ENCODE results near the gene CAPN14.

CAPN14 gene, protein sequence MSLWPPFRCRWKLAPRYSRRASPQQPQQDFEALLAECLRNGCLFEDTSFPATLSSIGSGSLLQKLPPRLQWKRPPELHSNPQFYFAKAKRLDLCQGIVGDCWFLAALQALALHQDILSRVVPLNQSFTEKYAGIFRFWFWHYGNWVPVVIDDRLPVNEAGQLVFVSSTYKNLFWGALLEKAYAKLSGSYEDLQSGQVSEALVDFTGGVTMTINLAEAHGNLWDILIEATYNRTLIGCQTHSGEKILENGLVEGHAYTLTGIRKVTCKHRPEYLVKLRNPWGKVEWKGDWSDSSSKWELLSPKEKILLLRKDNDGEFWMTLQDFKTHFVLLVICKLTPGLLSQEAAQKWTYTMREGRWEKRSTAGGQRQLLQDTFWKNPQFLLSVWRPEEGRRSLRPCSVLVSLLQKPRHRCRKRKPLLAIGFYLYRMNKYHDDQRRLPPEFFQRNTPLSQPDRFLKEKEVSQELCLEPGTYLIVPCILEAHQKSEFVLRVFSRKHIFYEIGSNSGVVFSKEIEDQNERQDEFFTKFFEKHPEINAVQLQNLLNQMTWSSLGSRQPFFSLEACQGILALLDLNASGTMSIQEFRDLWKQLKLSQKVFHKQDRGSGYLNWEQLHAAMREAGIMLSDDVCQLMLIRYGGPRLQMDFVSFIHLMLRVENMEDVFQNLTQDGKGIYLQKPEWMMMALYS

DNA sequence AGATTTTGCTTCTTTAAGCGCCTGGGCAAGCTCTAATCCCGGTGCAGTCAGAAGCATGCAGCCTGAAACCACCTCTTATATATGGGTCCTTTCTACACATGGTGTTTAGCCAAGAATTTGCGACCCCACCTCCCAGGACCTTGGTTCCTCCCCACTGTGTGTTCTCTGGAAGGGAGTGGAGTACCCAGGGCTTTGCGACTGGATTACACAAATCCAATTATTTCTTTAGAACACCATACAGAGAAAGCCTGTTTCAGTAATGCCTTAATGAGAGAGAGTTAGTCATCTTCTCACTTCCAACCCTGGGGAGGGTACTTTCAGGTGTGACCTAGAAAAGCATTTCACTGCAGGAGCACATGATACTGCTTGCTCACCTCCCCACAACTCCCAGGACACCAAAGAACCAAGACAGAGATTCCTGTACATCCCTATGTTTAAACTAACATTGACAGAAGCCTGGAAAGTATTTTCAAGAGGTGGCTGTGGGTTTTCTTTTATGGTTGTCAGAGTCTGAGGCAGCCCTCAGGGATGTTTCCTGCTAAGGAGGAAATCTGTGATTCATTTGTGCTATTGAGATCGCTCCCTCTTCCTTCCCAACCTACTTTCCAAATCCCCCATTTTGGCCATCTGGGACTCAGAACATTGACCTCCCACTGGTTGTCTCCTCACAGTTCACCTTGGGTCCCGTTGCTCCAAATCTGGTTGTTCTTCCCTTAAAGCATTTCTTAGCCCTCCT, at the start of gene CAPN14:
Gene CAPN14, minus strand, starts transcription at position 51 of the 736 bp plus-strand sequence. CDS start 12,068 bp downstream, outside the sequence.
- DNase-seq (ENCODE audit: low read depth in 2 of 2), result no peak

DNA sequence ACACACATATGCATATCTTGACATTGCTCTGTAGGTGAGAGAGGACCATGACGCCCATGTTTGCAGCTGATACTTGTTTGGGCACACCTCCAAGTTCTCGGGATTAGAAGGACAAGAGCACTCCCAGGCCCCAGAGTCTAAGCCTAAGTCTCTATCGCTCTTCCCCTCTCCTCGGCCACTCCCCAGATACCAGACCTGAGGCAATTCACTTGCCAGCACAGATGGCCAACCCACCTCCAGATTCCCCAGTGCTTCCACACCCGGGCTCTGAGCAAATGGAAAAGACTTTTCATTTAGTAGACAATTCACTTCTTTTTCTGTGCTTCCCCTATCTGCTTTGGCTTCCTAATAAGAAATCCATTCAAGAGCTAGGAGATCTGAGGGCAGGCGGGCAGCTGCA, 49.5 kb upstream of the CAPN14 start:
- DNase-seq (ENCODE audit: low read depth in 2 of 2), result no peak

DNA sequence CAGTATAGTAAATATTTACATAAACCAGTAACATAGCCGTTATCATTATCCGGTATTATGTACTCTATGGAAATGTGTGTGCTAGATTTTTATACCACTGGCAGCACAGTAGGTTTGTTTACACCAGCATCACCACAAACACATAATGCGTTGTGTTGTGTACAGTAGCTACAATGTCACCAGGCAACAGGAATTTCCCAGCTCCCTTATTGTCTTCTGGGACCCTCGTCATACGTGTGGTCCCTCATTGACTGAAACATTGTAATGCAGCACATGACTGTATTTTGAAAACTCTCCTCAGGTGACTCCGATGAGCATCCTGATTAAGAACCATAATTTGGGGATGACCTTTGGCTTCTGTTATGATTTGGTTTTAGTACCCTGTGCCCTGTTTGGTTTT, 47.9 kb upstream of the CAPN14 start:
- no peak for DNase-seq (ENCODE audit: low read depth in 2 of 2)

DNA sequence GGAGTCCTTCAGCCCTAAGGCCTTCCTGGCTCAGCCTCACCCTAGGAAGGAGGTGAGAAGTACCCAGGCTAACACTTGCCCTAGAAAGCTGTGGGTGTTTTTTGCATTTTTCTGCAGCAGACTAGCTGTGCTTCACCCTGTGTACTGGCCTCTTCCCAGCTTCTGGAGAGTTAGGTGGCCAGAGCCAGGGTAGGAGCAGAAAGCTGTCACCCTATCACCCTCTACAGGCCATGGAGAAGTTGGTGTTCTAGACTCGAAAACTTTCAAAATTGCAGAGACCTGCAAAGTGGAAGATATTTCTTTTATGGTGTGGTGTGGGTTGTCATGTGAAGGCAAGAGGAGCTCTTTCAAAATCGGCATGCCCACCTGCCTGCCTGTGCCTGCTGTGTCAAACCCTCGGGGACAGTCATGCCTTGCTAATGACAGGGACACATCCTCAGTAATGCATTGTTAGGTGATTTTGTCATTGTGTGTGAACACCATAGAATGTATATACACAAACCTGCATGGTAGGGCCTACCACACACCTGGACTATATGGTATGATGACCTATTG, 46.4 kb upstream of the CAPN14 start:
- no peak for DNase-seq (ENCODE audit: low read depth in 2 of 2)

DNA sequence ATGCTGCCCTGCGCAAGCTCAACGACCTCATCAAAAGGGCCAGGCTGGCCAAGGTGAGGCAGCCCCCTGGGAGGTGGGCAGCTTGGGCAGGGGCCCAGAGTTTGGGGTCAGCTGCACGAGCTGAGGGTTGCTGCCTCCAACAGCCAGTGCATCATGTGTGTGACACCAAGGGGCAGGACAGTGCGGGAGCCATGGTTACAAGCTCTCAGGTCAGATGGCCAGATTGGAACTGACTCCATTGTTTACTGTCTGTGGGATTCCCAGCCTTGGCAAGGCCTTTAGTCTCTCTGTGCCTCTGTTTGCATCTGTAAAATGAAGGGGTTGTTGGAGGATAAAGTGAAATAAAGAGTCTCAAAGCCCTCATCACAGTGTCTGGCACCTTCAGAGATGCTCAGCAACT, 43.6 kb upstream of the CAPN14 start:
- no peak for DNase-seq (ENCODE audit: low read depth in 2 of 2)

DNA sequence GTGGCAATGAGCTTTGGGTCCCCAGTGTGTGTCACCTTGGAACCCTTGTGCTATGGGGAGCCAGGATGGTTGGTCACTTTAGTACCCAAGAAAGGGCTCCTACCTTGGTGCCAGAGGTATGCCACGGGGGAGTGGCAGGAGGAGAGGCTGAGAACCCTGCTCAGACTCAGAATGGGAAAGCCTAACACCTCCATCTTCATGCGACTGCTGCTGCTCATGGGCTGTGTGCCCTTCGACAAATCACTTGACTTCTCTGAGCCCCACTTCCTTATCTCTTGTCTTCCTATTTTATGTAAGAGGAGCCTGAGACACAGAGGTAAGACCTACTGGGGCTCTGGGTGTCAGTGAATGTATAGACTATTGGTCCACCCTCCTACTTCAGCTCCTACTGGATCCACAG, 41.8 kb upstream of the CAPN14 start:
- DNase-seq (ENCODE audit: low read depth in 2 of 2), result no peak

DNA sequence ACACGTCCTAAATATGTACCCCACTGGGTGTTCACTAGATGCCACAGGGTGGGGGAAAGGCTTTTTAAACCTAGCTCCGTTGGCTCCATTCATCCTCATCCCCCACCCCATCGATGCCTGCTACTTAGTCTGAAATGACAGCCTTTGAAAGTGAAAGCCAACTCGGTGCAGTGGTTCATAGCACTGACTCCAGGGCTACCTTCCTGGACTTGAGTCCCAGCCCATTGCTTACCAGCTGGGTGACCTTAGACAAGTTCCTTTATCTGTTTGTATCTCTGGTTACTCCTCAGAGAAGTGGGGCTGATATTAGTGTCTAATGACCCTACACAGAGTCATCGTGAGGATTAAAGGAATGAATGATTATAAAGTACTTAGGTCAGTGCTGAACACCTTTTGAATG, 41.0 kb upstream of the CAPN14 start:
- no peak for DNase-seq (ENCODE audit: low read depth in 2 of 2)

DNA sequence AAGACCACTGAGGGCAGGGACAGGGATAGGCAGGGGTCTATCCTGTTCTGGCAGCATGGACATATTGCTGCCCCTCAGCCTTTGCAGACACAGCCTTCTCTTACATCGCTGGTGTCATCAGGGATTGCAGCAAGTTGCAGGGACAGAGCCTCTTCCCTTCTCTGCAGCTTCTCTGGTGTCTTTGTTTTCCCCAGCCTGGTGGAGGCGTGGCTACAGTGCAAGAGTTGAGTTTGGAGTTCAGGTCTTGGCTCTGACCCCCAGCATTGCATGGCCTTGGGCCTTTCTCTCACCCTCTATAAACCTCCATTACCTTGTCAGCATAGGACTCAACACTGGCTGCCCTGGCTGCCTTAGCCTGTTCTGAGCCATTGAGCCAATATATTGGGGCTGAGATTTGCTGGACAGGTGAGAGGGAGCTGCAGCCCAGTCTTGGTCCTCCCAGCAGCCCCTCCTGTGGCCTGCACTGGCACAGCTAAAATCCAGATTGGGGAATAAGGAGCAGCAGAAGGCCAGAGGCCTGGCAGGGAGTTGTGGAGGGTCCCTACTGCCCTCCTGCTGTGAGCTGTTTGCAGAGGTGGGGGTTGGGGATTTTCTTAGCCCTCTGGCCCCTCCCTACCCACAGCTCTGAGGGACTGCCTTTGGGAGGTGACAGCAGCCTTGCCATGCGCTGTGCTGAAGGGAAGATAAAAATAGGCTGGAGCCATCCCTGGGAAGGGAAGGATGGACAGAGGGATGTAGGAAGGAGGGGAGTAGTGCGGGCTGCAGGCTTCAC, 39.5 kb upstream of the CAPN14 start:
- DNase-seq (ENCODE audit: low read depth in 2 of 2), result no peak

DNA sequence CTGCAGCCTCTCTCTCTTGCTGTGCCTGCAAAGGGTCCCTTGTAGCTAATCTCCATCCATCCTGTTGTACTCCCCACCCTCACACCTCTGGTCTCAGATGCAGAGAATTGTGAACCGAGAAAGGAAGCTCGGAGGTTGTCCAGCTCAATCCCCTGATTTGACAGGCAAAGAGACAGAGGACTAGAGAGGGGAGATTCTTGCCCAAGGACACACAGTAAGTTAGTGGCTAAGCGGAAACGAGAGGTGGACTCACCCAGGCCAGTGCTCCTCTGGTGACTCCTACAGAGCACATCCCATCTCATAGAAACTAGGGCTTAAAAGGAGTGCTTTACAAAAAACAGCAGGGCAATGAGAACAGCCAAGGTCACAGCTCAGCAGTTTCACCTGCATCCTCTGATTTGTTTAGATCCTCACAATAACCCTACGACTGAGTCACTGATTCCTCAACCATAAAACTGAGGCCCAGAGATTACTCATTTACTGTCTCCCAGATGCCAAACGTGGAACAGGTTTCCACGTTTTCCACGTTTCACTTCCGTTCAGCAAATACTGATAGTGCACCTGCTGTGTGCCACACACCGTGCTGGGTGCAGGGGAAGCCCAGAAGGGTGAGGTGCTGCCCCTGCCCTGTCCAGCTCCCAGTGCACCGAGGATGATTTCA, 38.7 kb upstream of the CAPN14 start:
- DNase-seq (ENCODE audit: low read depth in 2 of 2), result no peak

DNA sequence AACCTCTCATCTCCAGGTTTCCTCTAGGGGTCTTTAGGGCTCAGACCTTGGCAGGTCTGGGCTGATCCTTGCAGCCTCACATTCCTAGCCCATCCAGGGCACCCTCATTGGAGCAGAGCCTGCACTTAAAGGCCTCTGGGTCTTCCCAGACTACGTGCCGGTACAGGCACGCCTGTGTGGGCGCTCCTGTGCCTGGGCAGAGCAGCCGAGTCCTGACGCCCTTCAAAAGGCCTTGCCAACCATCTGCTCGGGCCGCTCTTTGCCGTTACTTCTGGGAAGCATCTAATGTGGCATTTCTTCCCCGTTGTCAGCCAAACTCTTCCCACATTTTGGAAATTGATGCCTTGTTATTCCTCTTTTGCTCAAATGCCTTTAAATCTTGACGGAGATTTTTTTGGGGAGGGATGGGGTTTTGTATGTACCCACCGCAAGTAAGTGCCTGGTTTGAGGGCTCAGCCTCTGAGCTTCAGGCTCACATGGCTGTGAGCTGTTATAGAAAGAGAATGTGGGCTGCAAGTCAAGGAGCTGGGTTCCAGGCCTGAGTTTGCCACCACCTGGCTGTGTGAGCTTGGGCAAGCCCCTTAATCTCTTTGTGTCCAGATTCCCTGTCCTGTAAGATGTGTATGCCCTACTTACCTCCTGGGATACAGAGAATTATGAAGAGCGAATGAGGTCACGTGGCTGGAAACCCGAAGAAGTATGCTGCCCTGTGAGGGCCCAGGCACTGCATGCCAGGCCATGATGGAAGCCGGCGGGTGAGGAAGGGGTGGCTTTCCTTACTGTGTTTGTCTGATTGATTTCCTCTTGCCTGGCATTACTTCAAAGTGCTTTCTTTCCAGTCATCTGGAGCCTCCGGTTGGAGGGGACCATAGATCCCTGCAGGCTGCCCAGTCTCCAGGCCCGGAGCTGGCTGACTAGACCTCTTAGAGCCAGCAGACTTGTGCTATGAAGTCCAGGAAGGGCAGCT, 37.2 kb upstream of the CAPN14 start:
- DNase-seq (ENCODE audit: low read depth in 2 of 2), result no peak

DNA sequence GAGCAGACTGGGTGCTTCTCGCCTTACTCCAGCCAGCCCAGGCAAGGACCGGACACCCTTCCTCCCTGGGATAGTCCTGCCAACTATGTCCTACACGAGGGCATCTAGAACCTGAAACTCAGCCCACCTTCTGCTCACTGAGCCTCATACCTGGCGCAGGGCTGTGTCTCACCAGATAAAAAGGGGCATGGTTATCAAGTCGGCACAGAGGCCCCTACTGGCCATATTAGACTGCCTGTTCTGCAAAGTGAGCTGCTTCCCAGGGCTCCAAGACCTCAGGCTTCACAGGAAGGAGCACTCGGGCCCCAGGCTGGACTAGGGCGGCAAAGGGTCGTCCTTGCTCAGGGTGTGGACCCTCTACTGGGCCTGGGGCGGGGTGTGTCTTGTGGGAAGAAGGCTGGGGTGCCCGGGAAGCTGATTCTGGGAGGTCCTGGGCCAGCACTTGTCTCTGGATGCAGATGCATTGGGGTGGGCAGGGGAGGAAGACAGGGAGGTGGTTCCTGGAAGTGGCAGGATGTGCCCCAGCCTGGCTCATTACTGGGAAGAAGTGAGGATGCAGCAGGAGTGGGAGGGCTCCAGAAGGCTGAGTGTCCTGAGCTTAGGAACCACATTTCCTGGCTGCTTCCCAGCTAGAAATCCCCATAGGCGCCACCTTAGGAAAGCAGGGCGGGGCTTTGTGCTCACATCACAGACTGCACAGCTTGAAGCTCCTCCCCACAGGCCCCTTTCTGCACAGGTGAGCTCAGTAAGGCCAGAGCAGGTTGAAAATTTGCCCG, 36.2 kb upstream of the CAPN14 start:
- DNase-seq (ENCODE audit: low read depth in 2 of 2), result no peak

DNA sequence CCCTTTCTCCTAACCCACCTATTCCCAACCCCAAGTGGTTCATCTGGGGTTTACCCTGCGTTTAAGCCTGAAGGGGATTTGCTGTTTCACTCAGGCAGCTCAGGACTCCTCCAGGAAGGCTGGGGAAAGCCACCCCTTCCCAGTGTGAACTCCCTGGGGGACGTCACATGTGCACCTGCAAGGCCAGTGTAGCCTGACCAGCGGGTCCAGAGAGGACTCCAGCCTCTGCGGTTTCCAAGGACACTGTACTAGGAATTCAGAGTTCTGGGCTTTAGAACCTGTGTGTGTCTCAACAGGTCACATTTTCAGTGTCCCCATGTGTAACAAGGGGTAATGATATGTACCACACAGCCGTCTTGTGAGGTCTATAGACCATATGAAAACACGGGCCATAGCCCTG, 34.5 kb upstream of the CAPN14 start:
- DNase-seq (ENCODE audit: low read depth in 2 of 2), result no peak

DNA sequence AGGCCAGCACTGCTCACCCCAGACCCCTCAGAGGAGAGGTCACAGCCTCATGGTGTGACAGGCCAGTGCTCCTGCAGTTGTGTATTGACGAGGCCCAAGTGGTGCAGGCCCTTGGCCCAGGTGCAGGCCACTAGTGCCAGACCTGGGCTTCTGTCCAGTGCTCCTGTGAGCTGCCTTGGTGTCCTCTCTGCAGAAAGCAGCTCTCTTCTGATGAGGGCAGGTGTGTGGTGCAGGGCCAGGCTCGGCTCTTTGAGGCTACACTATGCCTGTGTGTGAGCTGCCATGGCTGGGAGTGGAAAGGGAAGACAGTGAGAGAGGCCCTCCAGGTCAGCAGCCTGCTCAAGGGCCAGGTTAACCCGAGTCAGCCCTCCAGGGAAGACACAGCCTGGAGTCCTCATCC, 33.7 kb upstream of the CAPN14 start:
- no peak for DNase-seq (ENCODE audit: low read depth in 2 of 2)

DNA sequence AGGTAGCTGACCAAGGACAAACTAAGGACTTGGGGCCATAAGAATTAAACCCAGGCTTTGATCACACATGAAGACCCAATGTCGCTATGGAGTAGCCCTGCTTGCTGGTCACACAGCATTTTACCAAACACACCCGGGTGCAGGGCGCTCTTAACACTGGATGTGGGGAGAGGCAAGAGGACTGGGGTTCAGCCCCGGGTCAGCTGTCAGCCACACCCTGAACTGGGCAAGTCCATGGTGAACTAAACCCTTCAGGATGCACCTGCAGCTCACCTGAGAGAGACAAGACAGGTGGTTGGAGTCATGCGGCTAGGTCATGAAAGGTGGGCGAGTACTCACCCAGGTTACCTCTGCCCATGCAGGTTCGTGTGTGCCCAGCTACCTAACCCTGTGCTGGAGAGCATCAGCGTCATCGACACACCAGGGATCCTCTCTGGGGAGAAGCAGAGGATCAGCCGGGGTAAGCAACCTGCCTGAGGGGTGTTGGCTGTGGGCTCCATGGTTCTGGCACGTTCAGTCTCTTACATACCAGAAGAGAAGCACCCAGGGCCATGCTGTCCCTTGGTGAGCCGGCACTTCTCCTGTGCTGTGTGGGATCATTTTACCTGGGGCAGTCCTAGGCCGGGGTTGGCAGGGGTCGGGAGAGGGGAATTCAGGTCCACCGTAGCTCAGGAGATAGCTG, 31.8 kb upstream of the CAPN14 start:
- no peak for DNase-seq (ENCODE audit: low read depth in 2 of 2)

DNA sequence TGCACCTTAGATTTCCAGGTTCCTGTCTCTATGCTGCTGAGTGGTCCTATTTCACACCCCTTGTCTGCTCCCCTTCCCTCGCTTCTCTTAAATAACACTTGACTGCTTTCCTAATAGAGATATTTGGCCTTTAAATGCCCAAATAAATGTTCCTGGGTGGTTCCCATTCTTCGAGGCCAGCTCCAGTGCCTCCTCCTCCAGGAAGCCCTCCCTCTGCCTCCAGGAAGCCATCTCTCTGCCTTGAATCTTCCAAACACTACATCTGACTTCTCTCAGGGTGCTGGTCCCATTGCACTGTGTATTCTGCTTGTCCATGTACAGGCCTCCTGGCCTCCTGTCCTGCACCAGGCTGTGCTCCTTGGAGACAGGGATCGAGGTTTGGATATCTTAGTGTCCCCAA, 30.8 kb upstream of the CAPN14 start:
- DNase-seq (ENCODE audit: low read depth in 2 of 2), result no peak

DNA sequence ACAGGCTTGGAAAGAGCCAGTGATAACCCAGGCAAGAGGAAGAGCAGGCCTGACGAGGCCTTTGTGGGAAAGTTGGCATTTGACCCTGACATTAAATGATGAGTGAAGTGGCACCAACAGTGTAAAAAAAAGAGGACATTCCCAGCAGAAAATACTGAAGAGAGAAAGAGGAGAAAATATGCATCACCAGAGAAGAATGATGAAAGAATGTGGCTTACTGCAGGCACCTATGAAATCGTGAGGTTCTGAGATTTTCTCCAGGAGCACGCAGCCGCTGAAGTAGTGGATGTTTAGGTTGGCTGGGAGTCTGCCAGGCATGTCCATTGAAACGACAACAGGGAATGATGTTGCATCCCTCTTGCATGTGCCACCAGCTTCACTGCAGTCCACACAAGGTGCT, 30.4 kb upstream of the CAPN14 start:
- no peak for DNase-seq (ENCODE audit: low read depth in 2 of 2)

DNA sequence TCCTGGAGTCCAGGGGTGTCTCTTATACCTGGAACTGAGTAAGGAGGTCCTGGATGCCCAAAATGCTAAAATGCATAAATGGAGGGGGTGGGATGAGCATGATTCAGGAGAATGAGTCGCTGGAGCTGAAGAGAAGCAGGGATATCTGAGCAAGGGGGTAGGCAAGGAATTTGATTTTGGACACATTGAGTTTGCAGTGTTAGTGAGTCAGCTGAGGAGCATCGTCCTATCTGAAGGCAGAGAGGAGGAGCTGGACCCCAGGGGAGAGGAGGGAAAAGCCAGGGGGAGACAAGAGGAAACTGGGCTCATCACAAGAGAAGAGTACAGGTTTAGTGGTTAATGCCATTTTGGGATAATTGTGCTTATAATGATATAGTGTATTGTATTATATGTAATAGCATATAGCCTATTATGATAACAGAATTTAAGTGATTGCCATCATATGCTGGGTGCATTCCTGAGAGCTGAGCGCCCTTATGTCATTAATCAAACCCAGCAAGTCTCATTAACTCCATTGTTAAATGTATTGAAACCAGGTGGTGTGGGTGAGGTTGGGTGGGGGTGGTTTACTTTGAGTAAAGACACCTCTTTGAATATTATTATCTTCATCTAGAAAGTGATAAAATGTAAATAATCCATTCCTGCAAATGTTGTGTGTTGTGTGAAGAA, 29.0 kb upstream of the CAPN14 start:
- no peak for DNase-seq (ENCODE audit: low read depth in 2 of 2)

DNA sequence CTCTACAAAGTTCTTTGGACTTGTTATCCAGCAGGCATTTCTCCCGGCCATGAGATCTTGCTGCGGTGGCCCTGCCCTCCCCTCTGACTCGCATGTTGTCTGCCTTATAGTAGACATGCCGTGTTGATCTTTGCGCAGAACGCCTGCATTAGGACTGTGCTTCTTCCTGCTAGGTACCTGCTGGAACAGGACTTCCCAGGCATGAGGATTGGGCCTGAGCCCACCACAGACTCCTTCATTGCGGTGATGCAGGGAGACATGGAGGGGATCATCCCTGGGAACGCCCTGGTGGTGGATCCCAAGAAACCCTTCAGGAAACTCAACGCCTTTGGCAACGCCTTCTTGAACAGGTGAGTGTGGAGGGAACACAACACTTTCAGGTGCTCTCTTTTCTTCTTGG, 26.8 kb upstream of the CAPN14 start:
- DNase-seq (ENCODE audit: low read depth in 2 of 2), result no peak

All from stimulated activated CD4-positive, alpha-beta T cell treated with anti-CD3 and anti-CD28 coated beads, Interleukin-15, amount 100 ng/mL, for 48 hours (primary cell).